Testis (tissue), 2 donors: ENCODE data around the gene CGGBP1.

ENCODE experiments used
- CTCF ChIP-seq, 3 experiments: fragments of 450-650 bp in 2 of 3; fragments of 200-600 bp in 1 of 3; sonication (generic) in 1 of 3; IDR thresholded peaks; one replicate each; pipeline ENCODE4 v1.5.1; 2016 to 2019; ENCODE audit warnings: antibody characterized with exemption in 3 of 3, mild to moderate bottlenecking in 2 of 3, moderate library complexity in 1 of 3
- POLR2A ChIP-seq: fragments of 450-650 bp; IDR thresholded peaks from one replicate; pipeline ENCODE4 v1.6.1; 2017; ENCODE audit warnings: antibody characterized with exemption, mild to moderate bottlenecking, moderate library complexity

DNA sequence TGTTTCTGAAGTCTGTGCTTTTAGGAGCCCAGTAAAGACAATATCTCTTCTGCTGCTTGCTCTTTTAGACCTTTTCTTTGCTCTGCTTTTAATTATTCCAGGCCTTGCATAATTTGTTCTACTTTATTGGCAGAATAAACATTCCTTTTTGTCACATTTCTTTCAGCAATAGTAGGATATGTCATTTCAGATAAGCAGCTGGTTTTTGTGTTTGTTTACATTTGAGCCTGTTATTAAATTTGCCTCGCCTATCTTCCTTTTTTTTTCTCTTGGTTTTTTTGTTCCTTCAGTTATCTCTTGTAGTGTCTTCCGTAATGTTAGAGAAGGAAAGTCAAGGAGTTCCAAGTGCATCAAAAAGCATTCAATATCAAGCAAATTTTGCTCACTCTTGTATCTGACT, 16.7 kb upstream of the CGGBP1 start:
- no peak for TF ChIP-seq POLR2A
- TF ChIP-seq CTCF (IDR thresholded peaks at IDR 0.05) = no peak
